Adrenal gland (tissue), 5 donors: ENCODE data around the gene ITGAV.

ENCODE experiments used
- POLR2A ChIP-seq, 2 donors: fragments of 450-650 bp; IDR thresholded peaks; one replicate each; pipeline ENCODE4 v1.6.1; 2017; ENCODE audit warnings: antibody characterized with exemption in 2 of 2, mild to moderate bottlenecking in 2 of 2, moderate library complexity in 1 of 2
- TF ChIP-seq, protein P1 (sequence below), 6 experiments: fragments of 450-650 bp in 4 of 6; fragments of 200-600 bp in 2 of 6; sonication (generic) in 1 of 6; IDR thresholded peaks; 1 replicate in 5 of 6; 2 replicates in 1 of 6; pipeline versions ENCODE4 v1.5.1 to v1.8.0; 2016 to 2021; ENCODE audit warnings: antibody characterized with exemption in 6 of 6, mild to moderate bottlenecking in 2 of 6, moderate library complexity in 1 of 6
- donor health status: DM: no; HTN: no; CAD: no.

DNA sequence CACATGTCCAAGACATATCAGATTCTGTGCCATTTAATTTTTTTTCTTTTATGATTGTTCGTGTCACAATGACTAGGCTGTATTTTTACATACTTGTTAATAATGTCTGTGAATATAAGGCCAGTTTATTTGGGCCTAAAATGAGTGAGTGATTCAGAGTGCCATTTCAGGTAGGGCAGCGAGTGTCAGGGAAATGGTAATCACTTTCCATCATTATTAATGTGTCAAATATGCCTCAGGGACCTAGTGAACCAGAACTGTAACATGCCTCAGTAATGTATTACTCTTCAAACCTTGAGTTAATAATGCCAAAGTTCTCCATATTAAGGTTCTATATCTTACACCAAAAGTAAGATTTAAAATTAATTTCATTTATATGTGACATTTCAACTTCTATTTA, 112.6 kb downstream of the ITGAV start:
- TF ChIP-seq, protein P1, sequence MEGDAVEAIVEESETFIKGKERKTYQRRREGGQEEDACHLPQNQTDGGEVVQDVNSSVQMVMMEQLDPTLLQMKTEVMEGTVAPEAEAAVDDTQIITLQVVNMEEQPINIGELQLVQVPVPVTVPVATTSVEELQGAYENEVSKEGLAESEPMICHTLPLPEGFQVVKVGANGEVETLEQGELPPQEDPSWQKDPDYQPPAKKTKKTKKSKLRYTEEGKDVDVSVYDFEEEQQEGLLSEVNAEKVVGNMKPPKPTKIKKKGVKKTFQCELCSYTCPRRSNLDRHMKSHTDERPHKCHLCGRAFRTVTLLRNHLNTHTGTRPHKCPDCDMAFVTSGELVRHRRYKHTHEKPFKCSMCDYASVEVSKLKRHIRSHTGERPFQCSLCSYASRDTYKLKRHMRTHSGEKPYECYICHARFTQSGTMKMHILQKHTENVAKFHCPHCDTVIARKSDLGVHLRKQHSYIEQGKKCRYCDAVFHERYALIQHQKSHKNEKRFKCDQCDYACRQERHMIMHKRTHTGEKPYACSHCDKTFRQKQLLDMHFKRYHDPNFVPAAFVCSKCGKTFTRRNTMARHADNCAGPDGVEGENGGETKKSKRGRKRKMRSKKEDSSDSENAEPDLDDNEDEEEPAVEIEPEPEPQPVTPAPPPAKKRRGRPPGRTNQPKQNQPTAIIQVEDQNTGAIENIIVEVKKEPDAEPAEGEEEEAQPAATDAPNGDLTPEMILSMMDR (IDR thresholded peaks at IDR 0.05), result no peak
- no peak for TF ChIP-seq POLR2A (IDR thresholded peaks at IDR 0.05)
